ENCODE results near the gene FAR2.
A peak's percentile ranks its signal among the peaks of the same experiment; 100 is the strongest.

FAR2 gene

GRCh38 chr12:29228474-29229157 lies 79.5 kb downstream of the FAR2 start:
- no peak overlapping the region for H3K4me2 ChIP-seq (ENCODE audit: low read length)
- no peak overlapping the region for H3K9ac ChIP-seq (ENCODE audit: low read length)
- no peaks in the 10 kb centered on the region for H3K79me1 ChIP-seq (ENCODE audit: low read length)
- H3K4ac ChIP-seq (ENCODE audit: low read depth, low read length): no peak overlapping the region
- no peak overlapping the region for H3K4me3 ChIP-seq (ENCODE audit: low read depth, low read length)
- H3K14ac ChIP-seq (ENCODE audit: low read length): no peak overlapping the region
- H3K27me3 ChIP-seq (ENCODE audit: insufficient read depth, low read length): no peaks in the 10 kb centered on the region
- H4K8ac ChIP-seq (ENCODE audit: low read depth, low read length): peak overlapping the region; percentile 47
- no peak overlapping the region for H2BK12ac ChIP-seq (ENCODE audit: low read length)
- no peak overlapping the region for H2AFZ ChIP-seq (ENCODE audit: insufficient read depth, low read length, poor library complexity)
- H3K79me2 ChIP-seq (ENCODE audit: control insufficient read depth, insufficient read depth, low read length, poor library complexity): peaks cover 2% of the 10 kb centered on the region
- H2BK120ac ChIP-seq (ENCODE audit: insufficient read depth, low read length, poor library complexity): no peak overlapping the region
- H3K23ac ChIP-seq (ENCODE audit: low read length): no peak overlapping the region
- H3K36me3 ChIP-seq (ENCODE audit: control insufficient read depth in 1 of 2, insufficient read depth in 2 of 2, low read length in 2 of 2): peaks cover 0 to 2% of the 10 kb centered on the region in 2 experiments
- peaks cover 4 to 7% of the 10 kb centered on the region in 2 experiments for H3K4me1 ChIP-seq (ENCODE audit: control insufficient read depth in 1 of 2, insufficient read depth in 2 of 2, low read length in 2 of 2)
- no peak overlapping the region for H3K27ac ChIP-seq (ENCODE audit: low read depth, low read length)
- no peak overlapping the region for H4K12ac ChIP-seq (ENCODE audit: low read depth, low read length)
- no peak for DNase-seq
- no peak overlapping the region for H3K18ac ChIP-seq (ENCODE audit: low read length)
- no peak overlapping the region for H4K91ac ChIP-seq (ENCODE audit: low read depth, low read length)
- no CpG with 5 or more reads among the region's 9 CpGs for WGBS (ENCODE audit: extremely low coverage, insufficient coverage, insufficient read length)
- H2AK5ac ChIP-seq (ENCODE audit: low read length): no peak overlapping the region
- peaks cover 2% of the 10 kb centered on the region for H3K9me3 ChIP-seq (ENCODE audit: insufficient read depth, low read depth, low read length)
- H2BK5ac ChIP-seq (ENCODE audit: low read depth, low read length, poor library complexity): no peak overlapping the region

- Histone ChIP-seq H3K9me3 (ENCODE audit: insufficient read depth, low read depth, low read length) (peaks cover 2% of the 10 kb centered on the region), H3K79me1 (ENCODE audit: low read length) (no peaks in the 10 kb centered on the region), H2BK120ac (ENCODE audit: insufficient read depth, low read length, poor library complexity) (no peak overlapping the region), H3K79me2 (ENCODE audit: control insufficient read depth, insufficient read depth, low read length, poor library complexity) (peaks cover 2% of the 10 kb centered on the region), H2AFZ (ENCODE audit: insufficient read depth, low read length, poor library complexity) (no peak overlapping the region), H3K4me1 (ENCODE audit: control insufficient read depth in 1 of 2, insufficient read depth in 2 of 2, low read length in 2 of 2) (peaks cover 4 to 7% of the 10 kb centered on the region in 2 experiments), H4K12ac (ENCODE audit: low read depth, low read length) (no peak overlapping the region), H4K8ac (ENCODE audit: low read depth, low read length) (no peak overlapping the region), H2AK5ac (ENCODE audit: low read length) (no peak overlapping the region), H3K27me3 (ENCODE audit: insufficient read depth, low read length) (no peaks in the 10 kb centered on the region), H3K4me3 (ENCODE audit: low read depth, low read length) (no peak overlapping the region), H2BK12ac (ENCODE audit: low read length) (no peak overlapping the region), H2BK5ac (ENCODE audit: low read depth, low read length, poor library complexity) (no peak overlapping the region), H3K4me2 (ENCODE audit: low read length) (no peak overlapping the region), H3K4ac (ENCODE audit: low read depth, low read length) (no peak overlapping the region), H3K9ac (ENCODE audit: low read length) (no peak overlapping the region), H3K18ac (ENCODE audit: low read length) (no peak overlapping the region), H3K36me3 (ENCODE audit: control insufficient read depth in 1 of 2, insufficient read depth in 2 of 2, low read length in 2 of 2) (peaks cover 0 to 2% of the 10 kb centered on the region in 2 experiments), H3K14ac (ENCODE audit: low read length) (no peak overlapping the region), H4K91ac (ENCODE audit: low read depth, low read length) (no peak overlapping the region), H3K27ac (ENCODE audit: low read depth, low read length) (no peak overlapping the region), H3K23ac (ENCODE audit: low read length) (no peak overlapping the region)
- DNase-seq: peak in 1 of 2 donors; percentile 46
- WGBS (ENCODE audit: extremely low coverage, insufficient coverage, insufficient read length): 80% methylated on average over 1 of the region's 2 CpGs
Observed at GRCh38 chr12:29229158-29229505, 80.1 kb downstream of the FAR2 start.

GRCh38 chr12:29229937-29230336 lies 80.9 kb downstream of the FAR2 start:
- Histone ChIP-seq H3K9me3 (ENCODE audit: insufficient read depth, low read depth, low read length) (peaks cover 2% of the 10 kb centered on the region), H3K9ac (ENCODE audit: low read length) (no peak overlapping the region), H2BK12ac (ENCODE audit: low read length) (no peak overlapping the region), H2AFZ (ENCODE audit: insufficient read depth, low read length, poor library complexity) (no peak overlapping the region), H3K79me1 (ENCODE audit: low read length) (no peaks in the 10 kb centered on the region), H3K4ac (ENCODE audit: low read depth, low read length) (no peak overlapping the region), H3K79me2 (ENCODE audit: control insufficient read depth, insufficient read depth, low read length, poor library complexity) (peaks cover under 1% of the 10 kb centered on the region), H3K4me1 (ENCODE audit: control insufficient read depth in 1 of 2, insufficient read depth in 2 of 2, low read length in 2 of 2) (peaks cover 4 to 5% of the 10 kb centered on the region in 2 experiments), H3K27me3 (ENCODE audit: insufficient read depth, low read length) (no peaks in the 10 kb centered on the region), H3K27ac (ENCODE audit: low read depth, low read length) (no peak overlapping the region), H4K12ac (ENCODE audit: low read depth, low read length) (no peak overlapping the region), H3K23ac (ENCODE audit: low read length) (no peak overlapping the region), H3K36me3 (ENCODE audit: control insufficient read depth in 1 of 2, insufficient read depth in 2 of 2, low read length in 2 of 2) (peaks cover 0 to 2% of the 10 kb centered on the region in 2 experiments), H4K8ac (ENCODE audit: low read depth, low read length) (no peak overlapping the region), H3K14ac (ENCODE audit: low read length) (no peak overlapping the region), H2BK120ac (ENCODE audit: insufficient read depth, low read length, poor library complexity) (no peak overlapping the region), H3K18ac (ENCODE audit: low read length) (no peak overlapping the region), H3K4me3 (ENCODE audit: low read depth, low read length) (no peak overlapping the region), H2AK5ac (ENCODE audit: low read length) (no peak overlapping the region), H4K91ac (ENCODE audit: low read depth, low read length) (no peak overlapping the region), H2BK5ac (ENCODE audit: low read depth, low read length, poor library complexity) (no peak overlapping the region), H3K4me2 (ENCODE audit: low read length) (no peak overlapping the region)
- whole genome bisulfite sequencing (ENCODE audit: extremely low coverage, insufficient coverage, insufficient read length): no CpG with 5 or more reads among the region's 3 CpGs
- DNase-seq: no peak

GRCh38 chr12:29230800-29231560 lies 81.9 kb downstream of the FAR2 start:
- Histone ChIP-seq H3K18ac (ENCODE audit: low read length) (no peak overlapping the region), H3K14ac (ENCODE audit: low read length) (no peak overlapping the region), H3K79me2 (ENCODE audit: control insufficient read depth, insufficient read depth, low read length, poor library complexity) (no peaks in the 10 kb centered on the region), H2AK5ac (ENCODE audit: low read length) (no peak overlapping the region), H2BK120ac (ENCODE audit: insufficient read depth, low read length, poor library complexity) (no peak overlapping the region), H4K12ac (ENCODE audit: low read depth, low read length) (no peak overlapping the region), H2BK5ac (ENCODE audit: low read depth, low read length, poor library complexity) (no peak overlapping the region), H3K27ac (ENCODE audit: low read depth, low read length) (no peak overlapping the region), H4K91ac (ENCODE audit: low read depth, low read length) (no peak overlapping the region), H3K4me1 (ENCODE audit: control insufficient read depth in 1 of 2, insufficient read depth in 2 of 2, low read length in 2 of 2) (peaks cover 4% of the 10 kb centered on the region in 2 experiments), H2BK12ac (ENCODE audit: low read length) (no peak overlapping the region), H3K36me3 (ENCODE audit: control insufficient read depth in 1 of 2, insufficient read depth in 2 of 2, low read length in 2 of 2) (peaks cover 0 to 2% of the 10 kb centered on the region in 2 experiments), H2AFZ (ENCODE audit: insufficient read depth, low read length, poor library complexity) (no peak overlapping the region), H3K9me3 (ENCODE audit: insufficient read depth, low read depth, low read length) (peaks cover 2% of the 10 kb centered on the region), H4K8ac (ENCODE audit: low read depth, low read length) (no peak overlapping the region), H3K4me2 (ENCODE audit: low read length) (no peak overlapping the region), H3K23ac (ENCODE audit: low read length) (no peak overlapping the region), H3K27me3 (ENCODE audit: insufficient read depth, low read length) (no peaks in the 10 kb centered on the region), H3K9ac (ENCODE audit: low read length) (no peak overlapping the region), H3K4ac (ENCODE audit: low read depth, low read length) (no peak overlapping the region), H3K4me3 (ENCODE audit: low read depth, low read length) (no peak overlapping the region), H3K79me1 (ENCODE audit: low read length) (no peaks in the 10 kb centered on the region)
- peak; percentile 68 to 89 for DNase-seq
- no CpG with 5 or more reads among the region's 2 CpGs for whole genome bisulfite sequencing (ENCODE audit: extremely low coverage, insufficient coverage, insufficient read length)
